Activated CD8-positive, alpha-beta memory T cell treated with anti-CD3 and anti-CD28 coated beads, Interleukin-2, amount 10 ng/mL, durations not matched to agents 7 days and 5 days (primary cell): Measurements from ENCODE around the gene HGFAC. TPM values are rescaled to one million over a fixed set of nuclear protein-coding genes. Genes with fewer than 3 reads are reported as not detected.

Experiments used
- ATAC-seq: fragments of 150-1000 bp; cut with Tn5 transposase; one replicate; pipeline ENCODE4 v1.10.0; 2021; ENCODE audit warnings: moderate library complexity
- CTCF ChIA-PET: fragments of 350-600 bp; sonication (Branson Sonifier 250); formaldehyde crosslinking; loops from one replicate; lab custom pipeline; 2021; ENCODE audit warnings: antibody characterized with exemption; lab: Charles Lee
- DNase-seq: peaks from one replicate; pipeline ENCODE4 v3.0.0-alpha.2; 2020
- H3K27ac Mint-ChIP-seq: one replicate; pipeline ENCODE4 v1.8.0; 2021; ENCODE audit warnings: mild to moderate bottlenecking, mixed read lengths
- H3K27me3 Mint-ChIP-seq: one replicate; pipeline ENCODE4 v1.8.0; 2021; ENCODE audit warnings: mixed read lengths
- H3K36me3 Mint-ChIP-seq: one replicate; pipeline ENCODE4 v1.8.0; 2021; ENCODE audit warnings: mild to moderate bottlenecking, mixed read lengths
- H3K4me1 Mint-ChIP-seq: one replicate; pipeline ENCODE4 v1.8.0; 2021; ENCODE audit warnings: mixed read lengths
- H3K4me3 Mint-ChIP-seq: one replicate; pipeline ENCODE4 v1.8.0; 2021; ENCODE audit warnings: mild to moderate bottlenecking, moderate library complexity, mixed read lengths
- H3K9me3 Mint-ChIP-seq: one replicate; pipeline ENCODE4 v1.8.0; 2022; ENCODE audit warnings: low read depth, mixed read lengths
- total RNA-seq, 2 experiments: library from RNA; stranded (reverse); gene quantifications; one replicate each; pipeline ENCODE4 v1.2.3, GENCODE V29; 2021

The HGFAC gene
- total RNA-seq, 2 experiments from 2014 or later = not detected

- peaks cover 5% of the 10 kb centered on the region for H3K4me1 Mint-ChIP-seq
- H3K27me3 Mint-ChIP-seq = peaks cover 27% of the 10 kb centered on the region
- H3K9me3 Mint-ChIP-seq = no peaks in the 10 kb centered on the region
- no peak overlapping the region for H3K4me3 Mint-ChIP-seq
- CTCF ChIA-PET = no interaction called here
- ATAC-seq (no peak), DNase-seq (no peak)
- H3K36me3 Mint-ChIP-seq = no peaks in the 10 kb centered on the region
- H3K27ac Mint-ChIP-seq = no peak overlapping the region
Observed at GRCh38 chr4:3485011-3485791, 43.4 kb downstream of the HGFAC start.

- ATAC-seq = no peak
- CTCF ChIA-PET = no interaction called here
- DNase-seq = no peak
- H3K4me1 Mint-ChIP-seq = peaks cover 5% of the 10 kb centered on the region
- peaks cover 27% of the 10 kb centered on the region for H3K27me3 Mint-ChIP-seq
- H3K27ac Mint-ChIP-seq = no peak overlapping the region
- no peak overlapping the region for H3K4me3 Mint-ChIP-seq
- no peaks in the 10 kb centered on the region for H3K9me3 Mint-ChIP-seq
- no peaks in the 10 kb centered on the region for H3K36me3 Mint-ChIP-seq
Observed at GRCh38 chr4:3485886-3486540, 44.2 kb downstream of the HGFAC start.

GRCh38 chr4:3486541-3487540 lies 45.1 kb downstream of the HGFAC start:
- CTCF ChIA-PET = no interaction called here
- no peak for ATAC-seq

GRCh38 chr4:3487861-3488260 lies 46.1 kb downstream of the HGFAC start:
- H3K27me3 Mint-ChIP-seq = peaks cover 21% of the 10 kb centered on the region
- CTCF ChIA-PET = no interaction called here

More at GRCh38 chr4:3486541-3487540, 45.1 kb downstream of the HGFAC start:
- Mint-ChIP-seq H3K36me3 (no peaks in the 10 kb centered on the region), H3K4me1 (peaks cover 5% of the 10 kb centered on the region), H3K27me3 (peaks cover 23% of the 10 kb centered on the region), H3K9me3 (no peaks in the 10 kb centered on the region), H3K27ac (no peak overlapping the region), H3K4me3 (no peak overlapping the region)
- DNase-seq = no peak

GRCh38 chr4:3488820-3489219 lies 47.1 kb downstream of the HGFAC start:
- H3K4me1 Mint-ChIP-seq = peaks cover 5% of the 10 kb centered on the region
- DNase-seq (no peak), ATAC-seq (no peak)
- CTCF ChIA-PET = interaction anchor here (0.9 kb wide), 1 partner anchor 8 kb away, joined by 3 read pairs; no protein-coding TSS in a partner anchor
- no peak overlapping the region for H3K27ac Mint-ChIP-seq
- H3K9me3 Mint-ChIP-seq = no peaks in the 10 kb centered on the region
- no peak overlapping the region for H3K4me3 Mint-ChIP-seq
- H3K27me3 Mint-ChIP-seq = peaks cover 21% of the 10 kb centered on the region
- H3K36me3 Mint-ChIP-seq = no peaks in the 10 kb centered on the region

More at GRCh38 chr4:3487861-3488260, 46.1 kb downstream of the HGFAC start:
- H3K4me3 Mint-ChIP-seq = no peak overlapping the region
- no peaks in the 10 kb centered on the region for H3K9me3 Mint-ChIP-seq
- DNase-seq = no peak
- H3K27ac Mint-ChIP-seq = no peak overlapping the region
- no peak for ATAC-seq
- H3K36me3 Mint-ChIP-seq = no peaks in the 10 kb centered on the region
- H3K4me1 Mint-ChIP-seq = peaks cover 5% of the 10 kb centered on the region

GRCh38 chr4:3489451-3489962 lies 47.7 kb downstream of the HGFAC start:
- DNase-seq (no peak), ATAC-seq (peak; percentile 20)
- Mint-ChIP-seq H3K9me3 (no peaks in the 10 kb centered on the region), H3K4me1 (peaks cover 5% of the 10 kb centered on the region), H3K36me3 (no peaks in the 10 kb centered on the region), H3K27ac (no peak overlapping the region), H3K4me3 (no peak overlapping the region), H3K27me3 (peaks cover 17% of the 10 kb centered on the region)
- CTCF ChIA-PET = interaction anchor here (0.9 kb wide), 1 partner anchor 9 kb away, joined by 3 read pairs; no protein-coding TSS in a partner anchor

- DNase-seq (no peak), ATAC-seq (no peak)
- CTCF ChIA-PET = no interaction called here
- H3K36me3 Mint-ChIP-seq = no peaks in the 10 kb centered on the region
- H3K9me3 Mint-ChIP-seq = no peaks in the 10 kb centered on the region
- no peaks in the 10 kb centered on the region for H3K4me1 Mint-ChIP-seq
- H3K4me3 Mint-ChIP-seq = no peak overlapping the region
- H3K27ac Mint-ChIP-seq = no peak overlapping the region
- peaks cover 14% of the 10 kb centered on the region for H3K27me3 Mint-ChIP-seq
Observed at GRCh38 chr4:3491681-3492405, 50.1 kb downstream of the HGFAC start.

- H3K4me3 Mint-ChIP-seq = no peak overlapping the region
- H3K27me3 Mint-ChIP-seq = peaks cover 16% of the 10 kb centered on the region
- CTCF ChIA-PET = interaction anchor here (1.0 kb wide), 1 partner anchor 12 kb away, joined by 5 read pairs; no protein-coding TSS in a partner anchor
- no peak overlapping the region for H3K27ac Mint-ChIP-seq
- H3K36me3 Mint-ChIP-seq = no peaks in the 10 kb centered on the region
- no peak for DNase-seq
- ATAC-seq = no peak
- H3K4me1 Mint-ChIP-seq = no peaks in the 10 kb centered on the region
- H3K9me3 Mint-ChIP-seq = no peaks in the 10 kb centered on the region
Observed at GRCh38 chr4:3492741-3493719, 51.3 kb downstream of the HGFAC start.

GRCh38 chr4:3493720-3494461 lies 52.1 kb downstream of the HGFAC start:
- peaks cover 16% of the 10 kb centered on the region for H3K27me3 Mint-ChIP-seq
- CTCF ChIA-PET = interaction anchor here (1.0 kb wide), 1 partner anchor 13 kb away, joined by 5 read pairs; no protein-coding TSS in a partner anchor
- no peak for ATAC-seq
- H3K4me3 Mint-ChIP-seq = no peak overlapping the region
- no peak for DNase-seq
- no peaks in the 10 kb centered on the region for H3K4me1 Mint-ChIP-seq
- H3K36me3 Mint-ChIP-seq = no peaks in the 10 kb centered on the region
- H3K27ac Mint-ChIP-seq = no peak overlapping the region
- no peaks in the 10 kb centered on the region for H3K9me3 Mint-ChIP-seq

- Mint-ChIP-seq H3K4me1 (no peaks in the 10 kb centered on the region), H3K4me3 (no peak overlapping the region), H3K36me3 (no peaks in the 10 kb centered on the region), H3K27ac (no peak overlapping the region), H3K9me3 (no peaks in the 10 kb centered on the region), H3K27me3 (peaks cover 11% of the 10 kb centered on the region)
- no peak for ATAC-seq
- CTCF ChIA-PET = interaction anchor here (1.0 kb wide), 1 partner anchor 14 kb away, joined by 5 read pairs; no protein-coding TSS in a partner anchor
- DNase-seq = no peak
Observed at GRCh38 chr4:3494462-3494871, 52.7 kb downstream of the HGFAC start.
